Neural cell (in vitro differentiated cells): ENCODE data around the gene FGF12. TPM values are rescaled to one million over a fixed set of nuclear protein-coding genes. Genes with fewer than 3 reads are reported as not detected.

Source experiments
- H2AFZ ChIP-seq: fragments of 200-600, 300-800 bp; sonication (generic), shearing (Covaris generic); 2 replicates; pipeline ENCODE4 v1.6.0; 2014; ENCODE audit warnings: low read depth, mild to moderate bottlenecking, antibody characterized with exemption, low read length, moderate library complexity
- H3F3A ChIP-seq: fragments of 200-600 bp; shearing (Covaris generic); 2 replicates; pipeline ENCODE4 v1.6.1; 2016; ENCODE audit warnings: mild to moderate bottlenecking, moderate library complexity, mixed read lengths, antibody characterized with exemption, low read length; ENCODE audit not compliant: insufficient read depth, poor library complexity, severe bottlenecking
- H3K27ac ChIP-seq: fragments of 200-600, 300-800 bp; sonication (generic), shearing (Covaris generic); 2 replicates; pipeline ENCODE4 v1.5.1; 2014; ENCODE audit warnings: mild to moderate bottlenecking, low read length, moderate library complexity
- H3K27me3 ChIP-seq: fragments of 300-800, 200-600 bp; sonication (generic), shearing (Covaris generic); 2 replicates; pipeline ENCODE4 v1.6.0; 2014; ENCODE audit warnings: mild to moderate bottlenecking, low read depth, low read length, moderate library complexity; ENCODE audit not compliant: insufficient read depth
- H3K36me3 ChIP-seq: fragments of 300-800, 200-600 bp; sonication (generic), shearing (Covaris generic); 2 replicates; pipeline ENCODE4 v1.5.1; 2014; ENCODE audit warnings: mild to moderate bottlenecking, antibody characterized with exemption, low read length, moderate library complexity; ENCODE audit not compliant: insufficient read depth
- H3K4me2 ChIP-seq: fragments of 300-800, 200-600 bp; sonication (generic), shearing (Covaris generic); 2 replicates; pipeline ENCODE4 v1.6.0; 2014; ENCODE audit warnings: mild to moderate bottlenecking, low read length
- H3K4me3 ChIP-seq: fragments of 300-800, 200-600 bp; sonication (generic), shearing (Covaris generic); 2 replicates; pipeline ENCODE4 v1.5.1; 2014; ENCODE audit warnings: mild to moderate bottlenecking, low read length, moderate library complexity
- H3K79me2 ChIP-seq: fragments of 200-600 bp; shearing (Covaris generic); replicated peaks from 2 replicates; pipeline ENCODE4 v1.6.0; 2014; ENCODE audit warnings: mild to moderate bottlenecking, low read length, moderate library complexity; ENCODE audit not compliant: insufficient read depth
- H3K9ac ChIP-seq: fragments of 300-800, 200-600 bp; sonication (generic), shearing (Covaris generic); 2 replicates; pipeline ENCODE4 v1.6.1; 2016; ENCODE audit warnings: mild to moderate bottlenecking, low read length, mixed read lengths
- H3K9me2 ChIP-seq: fragments of 200-600 bp; shearing (Covaris generic); 2 replicates; pipeline ENCODE4 v1.6.1; 2016; ENCODE audit warnings: mild to moderate bottlenecking, low read length, mixed read lengths; ENCODE audit not compliant: insufficient read depth
- H3K9me3 ChIP-seq: fragments of 200-600, 300-800 bp; sonication (generic), shearing (Covaris generic); 2 replicates; pipeline ENCODE4 v1.6.1; 2016; ENCODE audit warnings: mild to moderate bottlenecking, mixed run types, low read length, moderate library complexity, mixed read lengths
- H4K20me1 ChIP-seq: fragments of 200-600 bp; shearing (Covaris generic); 2 replicates; pipeline ENCODE4 v1.6.1; 2016; ENCODE audit warnings: mild to moderate bottlenecking, mixed run types; ENCODE audit not compliant: insufficient read depth
- CTCF ChIP-seq: fragments of 450-650 bp; IDR thresholded peaks from 2 replicates; pipeline ENCODE4 v1.5.1; 2014; ENCODE audit warnings: antibody characterized with exemption, mild to moderate bottlenecking, moderate library complexity; ENCODE audit not compliant: poor library complexity, severe bottlenecking
- EP300 ChIP-seq: fragments of 450-650 bp; conservative IDR thresholded peaks from 2 replicates; pipeline ENCODE4 v1.6.1; 2014; ENCODE audit warnings: antibody characterized with exemption, mild to moderate bottlenecking, moderate library complexity; ENCODE audit not compliant: poor library complexity, severe bottlenecking
- EZH2 ChIP-seq: fragments of 200-600, 300-800 bp; shearing (Covaris generic), sonication (generic); IDR thresholded peaks from 2 replicates; pipeline ENCODE4 v1.6.1; 2014; ENCODE audit warnings: antibody characterized with exemption, low read length, borderline replicate concordance, mild to moderate bottlenecking; ENCODE audit not compliant: insufficient read depth, poor library complexity, severe bottlenecking
- MXI1 ChIP-seq: fragments of 450-650 bp; conservative IDR thresholded peaks from 2 replicates; pipeline ENCODE4 v1.6.1; 2014; ENCODE audit warnings: antibody characterized with exemption, mild to moderate bottlenecking; ENCODE audit not compliant: poor library complexity, severe bottlenecking
- POLR2AphosphoS5 ChIP-seq: IDR thresholded peaks from 2 replicates; pipeline ENCODE4 v1.6.1; 2012
- RAD21 ChIP-seq: fragments of 450-650 bp; conservative IDR thresholded peaks from 2 replicates; pipeline ENCODE4 v1.6.1; 2014; ENCODE audit warnings: antibody characterized with exemption, mild to moderate bottlenecking, moderate library complexity
- REST ChIP-seq: IDR thresholded peaks from 2 replicates; pipeline ENCODE4 v1.6.1; 2012; ENCODE audit warnings: borderline replicate concordance
- SMC3 ChIP-seq: fragments of 450-650 bp; conservative IDR thresholded peaks from 2 replicates; pipeline ENCODE4 v1.6.1; 2014; ENCODE audit warnings: antibody characterized with exemption, mild to moderate bottlenecking, moderate library complexity; ENCODE audit not compliant: poor library complexity
- TAF1 ChIP-seq: IDR thresholded peaks from 2 replicates; pipeline ENCODE4 v1.6.1; 2012; ENCODE audit warnings: low read depth
- polyA plus RNA-seq: library from polyadenylated mRNA; depleted of rRNA; stranded (reverse); fragments of >200 nt; gene quantifications from 2 replicates; pipeline ENCODE4 v1.2.3, GENCODE V29; 2014

Gene FGF12
- polyA plus RNA-seq, 1 donor from 2014 or later: 4.8 TPM

- Histone ChIP-seq H3K9me3 (no peaks in the 10 kb centered on the region), H3K79me2 (no peaks in the 10 kb centered on the region), H4K20me1 (no peaks in the 10 kb centered on the region), H3K36me3 (no peaks in the 10 kb centered on the region), H3K4me3 (no peak overlapping the region), H3K9me2 (no peaks in the 10 kb centered on the region), H3K4me2 (no peak overlapping the region), H3K27me3 (no peaks in the 10 kb centered on the region), H3F3A (no peaks in the 10 kb centered on the region), H3K9ac (no peak overlapping the region), H3K27ac (no peak overlapping the region), H2AFZ (no peak overlapping the region)
- TF ChIP-seq REST (no peak), RAD21 (no peak), EZH2 (no peak), CTCF (no peak), SMC3 (no peak), MXI1 (no peak), POLR2AphosphoS5 (no peak), EP300 (no peak), TAF1 (no peak)
These were observed 244.9 kb downstream of the FGF12 start for GRCh38 chr3:192482391-192482790.

- no peak overlapping the region for H3K9ac ChIP-seq
- H3K36me3 ChIP-seq: no peaks in the 10 kb centered on the region
- H3F3A ChIP-seq: no peaks in the 10 kb centered on the region
- no peaks in the 10 kb centered on the region for H3K9me3 ChIP-seq
- H3K9me2 ChIP-seq: no peaks in the 10 kb centered on the region
- H3K79me2 ChIP-seq: no peaks in the 10 kb centered on the region
- no peak overlapping the region for H2AFZ ChIP-seq
- no peak overlapping the region for H3K27ac ChIP-seq
- H3K4me2 ChIP-seq: no peak overlapping the region
- H4K20me1 ChIP-seq: no peaks in the 10 kb centered on the region
- H3K27me3 ChIP-seq: no peaks in the 10 kb centered on the region
- no peak overlapping the region for H3K4me3 ChIP-seq
- TF ChIP-seq TAF1 (no peak), EZH2 (no peak), CTCF (no peak), SMC3 (no peak), RAD21 (no peak), REST (no peak), EP300 (no peak), MXI1 (no peak), POLR2AphosphoS5 (no peak)
These were observed 245.7 kb downstream of the FGF12 start for GRCh38 chr3:192481638-192482037.
